VCaP (cell line): ENCODE results near the gene KCNJ6.
A peak's percentile ranks its signal among the peaks of the same experiment; 100 is the strongest.
"Not testable (repeated sequence)": the region's sequence is repeated elsewhere in the genome, so short reads cannot be mapped to it uniquely, and the experiment has no call there.

Experiments
- H3K27ac ChIP-seq: fragments of 450-650 bp; 2 replicates; pipeline ENCODE4 v1.5.1; 2017
- CTCF ChIP-seq: fragments of 450-650 bp; conservative IDR thresholded peaks from 2 replicates; pipeline ENCODE4 v1.5.1; 2017; ENCODE audit warnings: mild to moderate bottlenecking, moderate library complexity

Gene KCNJ6

GRCh38 chr21:37762606-37763005, 153.7 kb downstream of the KCNJ6 start:
- no peak for TF ChIP-seq CTCF
- H3K27ac ChIP-seq: no peak overlapping the region

GRCh38 chr21:37761406-37761805, 154.9 kb downstream of the KCNJ6 start:
- not testable (repeated sequence) for H3K27ac ChIP-seq

- TF ChIP-seq CTCF: no peak
- no peak overlapping the region for H3K27ac ChIP-seq
These were observed 156.5 kb downstream of the KCNJ6 start for GRCh38 chr21:37759777-37760176.

GRCh38 chr21:37758982-37759381, 157.3 kb downstream of the KCNJ6 start:
- H3K27ac ChIP-seq: no peak overlapping the region
- TF ChIP-seq CTCF: peak; percentile 98

- H3K27ac ChIP-seq: no peak overlapping the region
- TF ChIP-seq CTCF: no peak
These were observed 158.5 kb downstream of the KCNJ6 start for GRCh38 chr21:37757606-37758376.

DNA sequence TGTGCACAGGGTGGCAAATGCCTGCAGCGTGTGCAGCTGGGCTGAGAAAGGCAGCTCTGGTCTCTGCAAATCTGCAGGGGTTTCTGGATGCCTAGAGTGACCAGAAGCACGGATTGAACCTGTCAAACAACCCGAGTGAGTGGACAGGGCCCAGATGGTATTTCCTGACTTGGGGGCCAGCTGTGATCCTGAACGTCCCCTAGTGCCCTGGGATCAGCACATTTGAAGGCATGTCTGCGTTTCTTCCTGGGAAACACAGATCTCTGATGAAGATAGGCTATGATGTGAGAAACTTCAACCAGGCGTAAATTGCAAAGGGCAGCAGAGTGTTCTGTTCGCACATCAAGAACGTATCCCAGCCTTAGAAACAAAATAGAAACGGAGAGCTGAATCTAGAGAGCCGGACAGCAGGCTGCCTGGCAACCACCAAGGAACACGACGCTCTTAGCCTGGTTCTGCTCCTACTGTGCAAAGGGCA, 163.1 kb downstream of the KCNJ6 start:
- TF ChIP-seq CTCF: no peak
- no peak overlapping the region for H3K27ac ChIP-seq

DNA sequence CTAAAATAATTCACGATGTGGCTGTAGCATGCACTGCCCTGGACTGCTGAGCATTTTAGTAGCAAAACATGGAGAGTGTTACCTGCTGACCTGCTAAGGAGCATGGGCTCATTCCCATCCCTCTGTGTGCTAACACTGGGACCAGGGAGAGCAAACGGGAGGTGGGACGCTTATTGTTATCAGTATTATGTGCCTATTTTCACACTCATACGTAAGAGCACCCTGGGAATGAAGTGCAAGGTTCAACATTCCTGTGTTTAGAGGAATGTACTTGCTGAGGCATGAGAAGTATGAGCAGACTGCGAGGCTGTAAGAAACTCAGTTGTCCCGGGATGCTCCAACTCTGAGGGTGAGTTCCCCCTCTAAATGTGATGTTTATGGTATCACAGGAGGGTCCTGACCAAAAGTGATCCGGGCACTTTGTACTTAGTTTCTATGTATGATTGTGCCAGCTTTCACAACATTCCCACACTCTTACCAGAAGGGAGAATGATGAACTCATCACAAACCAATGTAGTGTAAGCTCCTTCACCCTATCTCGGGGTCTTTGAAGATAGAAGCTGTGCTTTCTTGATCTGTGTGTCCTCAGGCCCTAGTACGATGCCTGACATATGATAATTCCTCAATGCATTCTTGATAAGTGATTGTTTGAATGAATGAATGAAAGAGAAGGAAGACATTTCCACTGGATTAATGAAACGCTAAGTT, 164.8 kb downstream of the KCNJ6 start:
- no peak overlapping the region for H3K27ac ChIP-seq
- TF ChIP-seq CTCF: no peak

- H3K27ac ChIP-seq: no peak overlapping the region
- no peak for TF ChIP-seq CTCF
These were observed 167.1 kb downstream of the KCNJ6 start for GRCh38 chr21:37749132-37749531.
